ENCODE measurements around the gene LITAFD. TPM values are rescaled to one million over a fixed set of nuclear protein-coding genes. Genes with fewer than 3 reads are reported as not detected.

Gene LITAFD
- total RNA-seq, 4 donors from 2014 or later, result not detected

DNA sequence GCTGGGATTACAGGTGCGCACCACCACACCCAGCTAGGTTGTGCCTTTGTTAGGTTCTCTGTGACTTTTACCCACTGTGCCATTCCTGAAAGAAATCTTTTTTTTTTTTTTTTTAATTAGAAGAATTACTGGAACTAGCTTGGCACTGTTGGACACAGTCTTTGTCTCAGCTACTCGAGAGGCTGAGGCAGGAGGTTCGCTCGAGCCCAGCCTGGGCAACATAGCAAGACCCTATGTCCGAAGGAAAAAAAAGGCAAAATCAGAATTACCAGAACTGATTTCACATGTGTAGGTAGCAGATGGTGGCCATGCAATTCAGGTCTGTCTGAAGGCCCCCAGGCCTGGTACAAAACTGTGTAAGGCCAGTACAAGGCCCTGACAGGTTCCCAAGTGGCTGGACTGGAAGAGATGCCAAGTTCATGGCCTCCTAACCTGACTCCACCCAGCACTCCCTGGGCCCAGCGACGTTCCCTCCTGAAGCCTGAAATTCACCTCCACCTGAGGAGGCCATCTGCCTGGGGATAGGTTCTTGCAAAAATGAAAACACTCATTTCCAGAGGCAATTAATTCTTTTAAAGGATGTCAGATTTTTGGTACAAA, 36.4 kb upstream of the LITAFD start:
- no peak for DNase-seq
- Histone ChIP-seq H3K4me3 (no peak overlapping the region), H3K27me3 (no peaks in the 10 kb centered on the region), H3K4me1 (peaks cover 0 to 3% (median 0%) of the 10 kb centered on the region in 4 donors), H3K36me3 (peaks cover 0 to 17% (median 3%) of the 10 kb centered on the region in 4 donors), H3K27ac (no peak overlapping the region), H3K9me3 (no peaks in the 10 kb centered on the region)
- in situ Hi-C loops (cut with MboI; ENCODE audit: low pct_ligation_motif_present in 1 of 4, low pct_unique_long_range_greater_than_20kb in 1 of 4, low sequenced_read_pairs in 3 of 4) (no loop called here), intact Hi-C loops (cut with DNase I; ENCODE audit: low total_unique reads) (no loop called here)
- WGBS, 2 donors (ENCODE audit: low coverage in 1 of 2), result 92 to 95% methylated on average over 4 to 7 of the region's 7 CpGs
- no peak for TF ChIP-seq EP300 (IDR thresholded peaks at IDR 0.05; ENCODE audit: low read depth)
- no peak for TF ChIP-seq POLR2AphosphoS5 (IDR thresholded peaks at IDR 0.05)
- TF ChIP-seq CTCF (IDR thresholded peaks at IDR 0.05), result no peak
- no peak for TF ChIP-seq POLR2A (IDR thresholded peaks at IDR 0.05)

GRCh38 chr16:8846401-8846932, 35.7 kb upstream of the LITAFD start:
- 82 to 87% methylated on average over 7 to 10 of the region's 10 CpGs for WGBS, 2 donors (ENCODE audit: low coverage in 1 of 2)
- Histone ChIP-seq H3K4me1 (peaks cover 0 to 3% (median 0%) of the 10 kb centered on the region in 4 donors), H3K27me3 (no peaks in the 10 kb centered on the region), H3K36me3 (peaks cover 0 to 17% (median 3%) of the 10 kb centered on the region in 4 donors), H3K4me3 (no peak overlapping the region), H3K27ac (no peak overlapping the region), H3K9me3 (no peaks in the 10 kb centered on the region)
- in situ Hi-C loops (cut with MboI; ENCODE audit: low pct_ligation_motif_present in 1 of 4, low pct_unique_long_range_greater_than_20kb in 1 of 4, low sequenced_read_pairs in 3 of 4) (no loop called here), intact Hi-C loops (cut with DNase I; ENCODE audit: low total_unique reads) (no loop called here)
- DNase-seq, result no peak
- TF ChIP-seq EP300 (IDR thresholded peaks at IDR 0.05; ENCODE audit: low read depth) (no peak), CTCF (IDR thresholded peaks at IDR 0.05) (no peak), POLR2AphosphoS5 (IDR thresholded peaks at IDR 0.05) (no peak)

GRCh38 chr16:8847145-8847544, 35.0 kb upstream of the LITAFD start:
- H3K27me3 ChIP-seq, result no peaks in the 10 kb centered on the region
- WGBS, 2 donors (ENCODE audit: low coverage in 1 of 2), result 82 to 88% methylated on average over 11 to 13 of the region's 13 CpGs
- H3K9me3 ChIP-seq, result no peaks in the 10 kb centered on the region
- H3K4me1 ChIP-seq, result peaks cover 0 to 3% (median 0%) of the 10 kb centered on the region in 4 donors
- in situ Hi-C loops (cut with MboI; ENCODE audit: low pct_ligation_motif_present in 1 of 4, low pct_unique_long_range_greater_than_20kb in 1 of 4, low sequenced_read_pairs in 3 of 4) (no loop called here), intact Hi-C loops (cut with DNase I; ENCODE audit: low total_unique reads) (no loop called here)
- peaks cover 0 to 17% (median 3%) of the 10 kb centered on the region in 4 donors for H3K36me3 ChIP-seq
- no peak overlapping the region for H3K4me3 ChIP-seq
- TF ChIP-seq POLR2AphosphoS5 (IDR thresholded peaks at IDR 0.05) (no peak), EP300 (IDR thresholded peaks at IDR 0.05; ENCODE audit: low read depth) (no peak), POLR2A (IDR thresholded peaks at IDR 0.05) (no peak), CTCF (IDR thresholded peaks at IDR 0.05) (no peak)
- no peak overlapping the region for H3K27ac ChIP-seq
- DNase-seq, result no peak

GRCh38 chr16:8847623-8848022, 34.5 kb upstream of the LITAFD start:
- Histone ChIP-seq H3K27ac (no peak overlapping the region), H3K36me3 (peaks cover 0 to 17% (median 3%) of the 10 kb centered on the region in 4 donors), H3K9me3 (no peaks in the 10 kb centered on the region), H3K4me1 (peaks cover 0 to 3% (median 0%) of the 10 kb centered on the region in 4 donors), H3K4me3 (no peak overlapping the region), H3K27me3 (no peaks in the 10 kb centered on the region)
- WGBS, 2 donors (ENCODE audit: low coverage in 1 of 2), result 92% methylated on average over 14 of the region's 15 CpGs; no CpG with 5 or more reads in 1 of the 2 donors
- DNase-seq, result no peak
- intact Hi-C loops (cut with DNase I; ENCODE audit: low total_unique reads) (no loop called here), in situ Hi-C loops (cut with MboI; ENCODE audit: low pct_ligation_motif_present in 1 of 4, low pct_unique_long_range_greater_than_20kb in 1 of 4, low sequenced_read_pairs in 3 of 4) (no loop called here)
- TF ChIP-seq EP300 (IDR thresholded peaks at IDR 0.05; ENCODE audit: low read depth) (no peak), CTCF (IDR thresholded peaks at IDR 0.05) (no peak), POLR2A (IDR thresholded peaks at IDR 0.05) (no peak), POLR2AphosphoS5 (IDR thresholded peaks at IDR 0.05) (no peak)
